ENCODE data around the gene AMPD3. TPM values are rescaled to one million over a fixed set of nuclear protein-coding genes. Genes with fewer than 3 reads are reported as not detected.

The AMPD3 gene
- total RNA-seq, 4 donors from 2014 or later, result 3.8 to 7.5 (median 5.1) TPM

GRCh38 chr11:10451426-10452116 lies 3.5 kb upstream of the AMPD3 start:
- Histone ChIP-seq H3K9me3 (no peaks in the 10 kb centered on the region), H3K27ac (replicated peaks in 1 of 4) (peak overlapping the region; percentile 66 to 70 (median 68)), H3K4me3 (peak overlapping the region; percentile 62 to 67 (median 64)), H3K27me3 (peaks cover 0 to 20% (median 0%) of the 10 kb centered on the region in 4 donors), H3K36me3 (no peaks in the 10 kb centered on the region), H3K4me1 (peaks cover 6 to 47% (median 46%) of the 10 kb centered on the region in 4 donors)
- 75% methylated on average over 4 of the region's 4 CpGs for WGBS
- no peak for TF ChIP-seq EP300 (IDR thresholded peaks at IDR 0.05)
- no peak for TF ChIP-seq CTCF (IDR thresholded peaks at IDR 0.05)
- TF ChIP-seq POLR2A (IDR thresholded peaks at IDR 0.05; ENCODE audit: low read depth), result no peak
- TF ChIP-seq POLR2AphosphoS5 (IDR thresholded peaks at IDR 0.05), result no peak
- no peak for DNase-seq (ENCODE audit: extremely low spot score)
- intact Hi-C loops (cut with DNase I), result no loop called here

- Histone ChIP-seq H3K4me1 (peaks cover 6 to 49% (median 47%) of the 10 kb centered on the region in 4 donors), H3K27ac (replicated peaks in 1 of 4) (no peak overlapping the region), H3K36me3 (no peaks in the 10 kb centered on the region), H3K27me3 (peaks cover 0 to 20% (median 0%) of the 10 kb centered on the region in 4 donors), H3K4me3 (no peak overlapping the region), H3K9me3 (no peaks in the 10 kb centered on the region)
- WGBS, result 87% methylated on average over 3 of the region's 3 CpGs
- TF ChIP-seq CTCF (IDR thresholded peaks at IDR 0.05) (no peak), POLR2AphosphoS5 (IDR thresholded peaks at IDR 0.05) (no peak), POLR2A (IDR thresholded peaks at IDR 0.05; ENCODE audit: low read depth) (no peak), EP300 (IDR thresholded peaks at IDR 0.05) (no peak)
- intact Hi-C loops (cut with DNase I), result no loop called here
- peak; percentile 24 for DNase-seq (ENCODE audit: extremely low spot score)
Observed at GRCh38 chr11:10452211-10452767, 2.8 kb upstream of the AMPD3 start.

DNA sequence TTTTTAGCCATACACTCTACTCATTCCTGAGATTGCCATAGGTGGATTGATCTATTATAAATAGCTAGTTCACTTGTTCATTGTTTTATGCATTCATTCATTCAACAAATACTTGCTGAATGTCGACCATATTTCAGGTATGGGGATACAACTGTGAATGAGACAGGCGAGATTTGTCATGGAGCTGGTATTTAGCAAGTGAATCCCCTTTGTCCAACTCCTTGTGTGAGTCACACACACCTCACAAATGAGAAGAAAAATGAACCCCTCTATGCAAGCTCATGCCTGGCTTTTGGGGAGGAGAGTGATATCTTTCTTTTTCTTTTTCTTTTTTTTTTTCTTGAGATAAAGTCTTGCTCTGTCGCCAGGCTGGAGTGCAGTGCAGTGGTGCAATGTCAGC lies 1.8 kb upstream of the AMPD3 start:
- intact Hi-C loops (cut with DNase I), result no loop called here
- Histone ChIP-seq H3K27ac (replicated peaks in 1 of 4) (no peak overlapping the region), H3K4me1 (peaks cover 6 to 49% (median 47%) of the 10 kb centered on the region in 4 donors), H3K36me3 (no peaks in the 10 kb centered on the region), H3K9me3 (no peaks in the 10 kb centered on the region), H3K4me3 (no peak overlapping the region), H3K27me3 (peaks cover 0 to 20% (median 0%) of the 10 kb centered on the region in 4 donors)
- WGBS, result 75% methylated on average over 3 of the region's 3 CpGs
- TF ChIP-seq POLR2AphosphoS5 (IDR thresholded peaks at IDR 0.05) (no peak), EP300 (IDR thresholded peaks at IDR 0.05) (no peak), POLR2A (IDR thresholded peaks at IDR 0.05; ENCODE audit: low read depth) (no peak), CTCF (IDR thresholded peaks at IDR 0.05) (no peak)
- DNase-seq (ENCODE audit: extremely low spot score), result no peak

- H3K9me3 ChIP-seq, result no peaks in the 10 kb centered on the region
- WGBS, result 31% methylated on average over 14 of the region's 18 CpGs
- DNase-seq (ENCODE audit: extremely low spot score), result peak; percentile 94
- H3K27ac ChIP-seq (replicated peaks in 1 of 4), result peak overlapping the region; percentile 42 to 74 (median 66)
- TF ChIP-seq CTCF (IDR thresholded peaks at IDR 0.05) (no peak), POLR2AphosphoS5 (IDR thresholded peaks at IDR 0.05) (peak in 1 of 2 donors; percentile 40), EP300 (IDR thresholded peaks at IDR 0.05) (no peak), POLR2A (IDR thresholded peaks at IDR 0.05; ENCODE audit: low read depth) (peak; percentile 38)
- H3K4me1 ChIP-seq, result peaks cover 6 to 41% (median 38%) of the 10 kb centered on the region in 4 donors
- peak overlapping the region; percentile 34 to 52 (median 36) for H3K4me3 ChIP-seq
- intact Hi-C loops (cut with DNase I), result no loop called here
- no peaks in the 10 kb centered on the region for H3K36me3 ChIP-seq
- peaks cover 0 to 9% (median 0%) of the 10 kb centered on the region in 4 donors for H3K27me3 ChIP-seq
Observed at GRCh38 chr11:10455637-10456487, 798 bp downstream of the AMPD3 start.
